OCI-LY7 (cell line): ENCODE results near the gene ZFHX2. TPM values are rescaled to one million over a fixed set of nuclear protein-coding genes. Genes with fewer than 3 reads are reported as not detected.

Experiments used
- BruUV-seq: library from RNA; stranded (reverse); fragments of 400-500 nt; replicated peaks from 2 replicates; lab custom pipeline; 2021; lab: Mats Ljungman, UMichigan
- CTCF ChIA-PET: fragments of 300-600 bp; sonication (Branson Sonifier 250); formaldehyde crosslinking; loops from one replicate; lab custom pipeline; 2022; ENCODE audit warnings: antibody characterized with exemption; ENCODE audit not compliant: unreplicated experiment; lab: Charles Lee
- POLR2A ChIA-PET: fragments of 300-600 bp; sonication (Branson Sonifier 250); formaldehyde crosslinking; loops from one replicate; lab custom pipeline; 2022; ENCODE audit warnings: antibody characterized with exemption; lab: Charles Lee
- DNase-seq: peaks from one replicate; pipeline ENCODE4 v3.0.0-alpha.2; 2015; ENCODE audit warnings: low spot score
- H2AFZ ChIP-seq: fragments of 200-600 bp; sonication (generic), shearing (Covaris generic); 2 replicates; pipeline ENCODE4 v1.6.1; 2014; ENCODE audit warnings: mild to moderate bottlenecking, antibody characterized with exemption, low read length, moderate library complexity
- H3K27ac ChIP-seq: fragments of 200-600 bp; sonication (generic); 2 replicates; pipeline ENCODE4 v1.5.1; 2014; ENCODE audit warnings: mixed run types, low read depth, mild to moderate bottlenecking, moderate library complexity, low read length, inconsistent platforms; ENCODE audit not compliant: poor library complexity, severe bottlenecking
- H3K36me3 ChIP-seq: fragments of 200-600 bp; sonication (generic); 2 replicates; pipeline ENCODE4 v1.6.1; 2014; ENCODE audit warnings: mild to moderate bottlenecking, antibody characterized with exemption, low read length, moderate library complexity, mixed read lengths; ENCODE audit not compliant: insufficient read depth
- H3K4me1 ChIP-seq: fragments of 200-600 bp; sonication (generic); 2 replicates; pipeline ENCODE4 v1.5.1; 2014; ENCODE audit warnings: mild to moderate bottlenecking, low read length; ENCODE audit not compliant: insufficient read depth, poor library complexity, severe bottlenecking
- H3K4me2 ChIP-seq: fragments of 200-600 bp; sonication (generic); 2 replicates; pipeline ENCODE4 v1.6.1; 2014; ENCODE audit warnings: mild to moderate bottlenecking, low read length
- H3K4me3 ChIP-seq: fragments of 200-600 bp; sonication (generic); 2 replicates; pipeline ENCODE4 v1.5.1; 2014; ENCODE audit warnings: mild to moderate bottlenecking, low read depth, low read length; ENCODE audit not compliant: poor library complexity, severe bottlenecking
- H3K79me2 ChIP-seq: fragments of 200-600 bp; sonication (generic); 2 replicates; pipeline ENCODE4 v1.6.1; 2016; ENCODE audit warnings: low read depth, mild to moderate bottlenecking, low read length, moderate library complexity, mixed read lengths; ENCODE audit not compliant: insufficient read depth
- H3K9me2 ChIP-seq: fragments of 200-600 bp; sonication (generic); 2 replicates; pipeline ENCODE4 v1.6.1; 2016; ENCODE audit warnings: mild to moderate bottlenecking, low read length, mixed read lengths; ENCODE audit not compliant: insufficient read depth
- H3K9me3 ChIP-seq: fragments of 200-600 bp; sonication (generic); 2 replicates; pipeline ENCODE4 v1.6.1; 2014; ENCODE audit warnings: mild to moderate bottlenecking, mixed run types, low read length, mixed read lengths
- H4K20me1 ChIP-seq: fragments of 200-600 bp; sonication (generic); 2 replicates; pipeline ENCODE4 v1.6.1; 2014; ENCODE audit warnings: mild to moderate bottlenecking, antibody characterized with exemption, low read length, moderate library complexity, mixed read lengths; ENCODE audit not compliant: insufficient read depth
- EZH2phosphoT487 ChIP-seq: fragments of 200-600 bp; sonication (generic); IDR thresholded peaks from 2 replicates; pipeline ENCODE4 v1.6.1; 2018; ENCODE audit warnings: low read depth, borderline replicate concordance, mild to moderate bottlenecking, mixed run types, antibody characterized with exemption, low read length, moderate library complexity, mixed read lengths
- intact Hi-C: fragments of 100-400 bp; cut with micrococcal nuclease; formaldehyde crosslinking; loops from one replicate; pipeline ENCODE4 v1.10.0; 2022; ENCODE audit not compliant: unreplicated experiment
- total RNA-seq, 2 experiments: library from RNA; depleted of rRNA in 1 of 2; stranded (reverse); fragments of >200 nt in 1 of 2; shearing (Covaris generic) in 1 of 2; gene quantifications; 2 replicates each; pipeline ENCODE4 v1.2.3, GENCODE V29; 2014 to 2022
- TF ChIP-seq, protein P1 (sequence below): fragments of 200-600 bp; sonication (generic); conservative IDR thresholded peaks from 2 replicates; pipeline ENCODE4 v1.5.1; 2014; ENCODE audit warnings: mild to moderate bottlenecking, antibody characterized with exemption, low read length, moderate library complexity, mixed read lengths

ZFHX2 gene
- total RNA-seq, 2 experiments from 2014 or later, result 0.60 to 1.8 TPM

DNA sequence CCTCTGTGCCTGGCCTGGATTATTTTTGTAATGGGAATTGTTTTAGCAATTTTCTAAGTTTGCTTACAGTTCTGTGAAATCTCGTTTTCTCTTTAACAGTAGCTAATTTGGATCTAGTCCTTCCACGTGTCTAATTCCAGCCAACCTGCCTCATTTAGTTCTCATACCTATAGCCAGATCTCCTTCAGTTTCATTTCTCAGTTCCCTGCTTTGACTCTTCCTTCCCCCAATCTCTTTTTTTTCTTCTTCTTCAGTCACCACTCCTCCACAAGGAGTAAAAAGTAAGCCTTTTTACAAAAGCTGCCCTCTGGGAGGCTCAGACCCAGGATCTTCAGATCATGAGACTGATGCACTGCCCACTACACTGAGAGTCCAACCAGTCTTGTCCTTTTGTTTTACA is 6.0 kb upstream of the ZFHX2 start:
- no TSS peak for BruUV-seq
- Histone ChIP-seq H3K9me3 (no peaks in the 10 kb centered on the region), H2AFZ (no peak overlapping the region), H3K4me1 (peaks cover 21% of the 10 kb centered on the region), H3K4me2 (peak overlapping the region; percentile 91), H3K36me3 (peaks cover 44% of the 10 kb centered on the region), H3K79me2 (peaks cover 17% of the 10 kb centered on the region), H3K9me2 (no peaks in the 10 kb centered on the region), H4K20me1 (no peaks in the 10 kb centered on the region), H3K27ac (peak overlapping the region; percentile 58), H3K4me3 (peak overlapping the region; percentile 72)
- ChIA-PET POLR2A (interaction anchor here (0.6 to 2.1 kb wide), 7 partner anchors 10 to 83 kb away, joined by 3 to 9 read pairs (median 4); partner anchors contain the start of gene AP1G2), CTCF (interaction anchor here (0.6 to 0.9 kb wide), 2 partner anchors 83 to 1972 kb away, joined by 3 to 4 read pairs; no protein-coding TSS in a partner anchor)
- TF ChIP-seq, protein P1, sequence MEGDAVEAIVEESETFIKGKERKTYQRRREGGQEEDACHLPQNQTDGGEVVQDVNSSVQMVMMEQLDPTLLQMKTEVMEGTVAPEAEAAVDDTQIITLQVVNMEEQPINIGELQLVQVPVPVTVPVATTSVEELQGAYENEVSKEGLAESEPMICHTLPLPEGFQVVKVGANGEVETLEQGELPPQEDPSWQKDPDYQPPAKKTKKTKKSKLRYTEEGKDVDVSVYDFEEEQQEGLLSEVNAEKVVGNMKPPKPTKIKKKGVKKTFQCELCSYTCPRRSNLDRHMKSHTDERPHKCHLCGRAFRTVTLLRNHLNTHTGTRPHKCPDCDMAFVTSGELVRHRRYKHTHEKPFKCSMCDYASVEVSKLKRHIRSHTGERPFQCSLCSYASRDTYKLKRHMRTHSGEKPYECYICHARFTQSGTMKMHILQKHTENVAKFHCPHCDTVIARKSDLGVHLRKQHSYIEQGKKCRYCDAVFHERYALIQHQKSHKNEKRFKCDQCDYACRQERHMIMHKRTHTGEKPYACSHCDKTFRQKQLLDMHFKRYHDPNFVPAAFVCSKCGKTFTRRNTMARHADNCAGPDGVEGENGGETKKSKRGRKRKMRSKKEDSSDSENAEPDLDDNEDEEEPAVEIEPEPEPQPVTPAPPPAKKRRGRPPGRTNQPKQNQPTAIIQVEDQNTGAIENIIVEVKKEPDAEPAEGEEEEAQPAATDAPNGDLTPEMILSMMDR, result no peak
- TF ChIP-seq EZH2phosphoT487, result no peak
- intact Hi-C loops, result loop anchor here (2.0 to 10.0 kb wide), 2 partner anchors 237 to 887 kb away; partner anchors contain the start of genes PABPN1 and SDR39U1
- peak; percentile 25 for DNase-seq

DNA sequence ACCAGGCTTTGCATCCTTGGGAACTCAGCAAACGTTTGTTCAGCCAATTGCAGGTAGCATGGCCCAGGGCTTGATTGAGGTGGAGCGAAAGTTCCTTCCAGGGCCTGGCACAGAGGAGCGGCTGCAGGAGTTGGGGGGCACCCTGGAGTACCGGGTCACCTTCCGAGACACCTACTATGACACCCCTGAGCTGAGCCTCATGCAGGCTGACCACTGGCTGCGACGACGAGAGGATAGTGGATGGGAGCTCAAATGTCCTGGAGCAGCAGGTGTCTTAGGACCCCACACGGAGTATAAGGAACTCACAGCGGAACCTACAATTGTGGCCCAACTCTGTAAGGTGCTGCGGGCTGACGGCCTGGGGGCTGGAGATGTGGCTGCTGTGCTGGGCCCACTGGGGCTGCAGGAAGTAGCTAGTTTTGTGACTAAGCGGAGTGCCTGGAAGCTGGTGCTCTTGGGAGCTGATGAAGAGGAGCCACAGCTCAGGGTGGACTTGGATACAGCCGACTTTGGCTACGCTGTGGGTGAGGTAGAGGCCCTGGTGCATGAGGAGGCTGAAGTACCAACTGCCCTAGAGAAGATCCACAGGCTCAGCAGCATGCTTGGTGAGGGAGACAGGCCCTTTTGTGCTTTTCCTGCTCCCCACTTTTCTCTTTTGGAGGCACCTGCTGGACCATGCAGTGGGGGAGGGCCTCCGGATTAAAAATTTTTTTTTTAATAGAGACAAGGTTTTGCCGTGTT is 5.3 kb upstream of the ZFHX2 start:
- intact Hi-C loops, result loop anchor here (2.0 to 10.0 kb wide), 2 partner anchors 236 to 888 kb away; partner anchors contain the start of genes PABPN1 and SDR39U1
- Histone ChIP-seq H3K9me3 (no peaks in the 10 kb centered on the region), H3K4me3 (peak overlapping the region; percentile 72), H3K4me1 (peaks cover 24% of the 10 kb centered on the region), H3K4me2 (peak overlapping the region; percentile 91), H3K27ac (peak overlapping the region; percentile 58), H3K79me2 (peaks cover 17% of the 10 kb centered on the region), H2AFZ (peak overlapping the region; percentile 59; the same call in 1 of the 2 replicates), H4K20me1 (no peaks in the 10 kb centered on the region), H3K36me3 (peaks cover 38% of the 10 kb centered on the region), H3K9me2 (no peaks in the 10 kb centered on the region)
- no TSS peak for BruUV-seq
- TF ChIP-seq EZH2phosphoT487, result no peak
- TF ChIP-seq, protein P1, result no peak
- DNase-seq, result peak; percentile 44
- CTCF ChIA-PET, result interaction anchor here (0.9 kb wide), 1 partner anchor 82 kb away, joined by 4 read pairs; no protein-coding TSS in a partner anchor
- POLR2A ChIA-PET, result interaction anchor here (0.6 to 2.1 kb wide), 6 partner anchors 10 to 82 kb away, joined by 3 to 9 read pairs (median 5); partner anchors contain the start of gene AP1G2
